HG03095 (cell line): ENCODE results near the gene BTBD9.

Experiments
- ATAC-seq: cut with Tn5 transposase; IDR thresholded peaks from one replicate; pipeline ENCODE4 v1.9.1; 2021; ENCODE audit warnings: moderate library complexity; ENCODE audit not compliant: unreplicated experiment

Gene BTBD9

GRCh38 chr6:38396209-38396608 is 243.5 kb downstream of the BTBD9 start:
- no peak for ATAC-seq

- ATAC-seq = no peak
Observed at GRCh38 chr6:38393986-38394385, 245.7 kb downstream of the BTBD9 start.

GRCh38 chr6:38391626-38392579 is 247.8 kb downstream of the BTBD9 start:
- no peak for ATAC-seq

GRCh38 chr6:38391206-38391605 is 248.5 kb downstream of the BTBD9 start:
- ATAC-seq = no peak

- ATAC-seq = no peak
Observed at GRCh38 chr6:38389875-38390274, 249.9 kb downstream of the BTBD9 start.

- ATAC-seq = no peak
Observed at GRCh38 chr6:38387971-38388370, 251.8 kb downstream of the BTBD9 start.

GRCh38 chr6:38387461-38387860 is 252.3 kb downstream of the BTBD9 start:
- ATAC-seq = no peak

- ATAC-seq = no peak
Observed at GRCh38 chr6:38378801-38379200, 260.9 kb downstream of the BTBD9 start.

GRCh38 chr6:38375937-38376336 is 263.8 kb downstream of the BTBD9 start:
- no peak for ATAC-seq

- ATAC-seq = no peak
Observed at GRCh38 chr6:38375341-38375740, 264.4 kb downstream of the BTBD9 start.

- no peak for ATAC-seq
Observed at GRCh38 chr6:38371881-38372280, 267.8 kb downstream of the BTBD9 start.

GRCh38 chr6:38370653-38371601 is 268.8 kb downstream of the BTBD9 start:
- ATAC-seq = no peak

GRCh38 chr6:38367231-38367630 is 272.5 kb downstream of the BTBD9 start:
- ATAC-seq = no peak

- ATAC-seq = no peak
Observed at GRCh38 chr6:38366234-38366633, 273.5 kb downstream of the BTBD9 start.

- ATAC-seq = no peak
Observed at GRCh38 chr6:38364775-38365174, 275.0 kb downstream of the BTBD9 start.

GRCh38 chr6:38364127-38364526 is 275.6 kb downstream of the BTBD9 start:
- ATAC-seq = no peak

GRCh38 chr6:38355519-38355918 is 284.2 kb downstream of the BTBD9 start:
- ATAC-seq = no peak

GRCh38 chr6:38354905-38355304 is 284.8 kb downstream of the BTBD9 start:
- ATAC-seq = no peak

- ATAC-seq = no peak
Observed at GRCh38 chr6:38354037-38354381, 285.7 kb downstream of the BTBD9 start.

GRCh38 chr6:38353310-38354036 is 286.3 kb downstream of the BTBD9 start:
- no peak for ATAC-seq

GRCh38 chr6:38352636-38353035 is 287.1 kb downstream of the BTBD9 start:
- no peak for ATAC-seq
